Measurements from ENCODE around the gene LTBR.

Gene LTBR

GRCh38 chr12:6390084-6390799 lies 6.3 kb downstream of the LTBR start:
- Histone ChIP-seq H3K9me3 (no peaks in the 10 kb centered on the region), H3K4me1 (no peaks in the 10 kb centered on the region), H3K27me3 (no peaks in the 10 kb centered on the region), H3K36me3 (no peaks in the 10 kb centered on the region), H3K4me3 (ENCODE audit: low read depth, low read length) (no peak overlapping the region)
- DNase-seq = no peak
- TF ChIP-seq CTCF (IDR thresholded peaks at IDR 0.05; ENCODE audit: low read depth, low read length) = no peak

GRCh38 chr12:6391013-6391412 lies 7.1 kb downstream of the LTBR start:
- DNase-seq = no peak
- Histone ChIP-seq H3K36me3 (no peaks in the 10 kb centered on the region), H3K27me3 (no peaks in the 10 kb centered on the region), H3K9me3 (no peaks in the 10 kb centered on the region), H3K4me3 (ENCODE audit: low read depth, low read length) (no peak overlapping the region), H3K4me1 (no peaks in the 10 kb centered on the region)
- TF ChIP-seq CTCF (IDR thresholded peaks at IDR 0.05; ENCODE audit: low read depth, low read length) = no peak

GRCh38 chr12:6392504-6392903 lies 8.5 kb downstream of the LTBR start:
- H3K9me3 ChIP-seq = no peaks in the 10 kb centered on the region
- H3K4me1 ChIP-seq = no peaks in the 10 kb centered on the region
- H3K36me3 ChIP-seq = no peaks in the 10 kb centered on the region
- no peak for TF ChIP-seq CTCF (IDR thresholded peaks at IDR 0.05; ENCODE audit: low read depth, low read length)
- DNase-seq = no peak
- H3K4me3 ChIP-seq (ENCODE audit: low read depth, low read length) = no peak overlapping the region
- H3K27me3 ChIP-seq = no peaks in the 10 kb centered on the region

- Histone ChIP-seq H3K4me1 (no peaks in the 10 kb centered on the region), H3K27me3 (no peaks in the 10 kb centered on the region), H3K4me3 (ENCODE audit: low read depth, low read length) (no peak overlapping the region), H3K36me3 (no peaks in the 10 kb centered on the region), H3K9me3 (no peaks in the 10 kb centered on the region)
- DNase-seq = no peak
- TF ChIP-seq CTCF (IDR thresholded peaks at IDR 0.05; ENCODE audit: low read depth, low read length) = no peak
These were observed 9.1 kb downstream of the LTBR start for GRCh38 chr12:6393109-6393508.

GRCh38 chr12:6394398-6394797 lies 10.4 kb downstream of the LTBR start:
- DNase-seq = no peak
- H3K27me3 ChIP-seq = no peaks in the 10 kb centered on the region
- no peaks in the 10 kb centered on the region for H3K9me3 ChIP-seq
- no peaks in the 10 kb centered on the region for H3K36me3 ChIP-seq
- H3K4me3 ChIP-seq (ENCODE audit: low read depth, low read length) = no peak overlapping the region
- H3K4me1 ChIP-seq = no peaks in the 10 kb centered on the region
- TF ChIP-seq CTCF (IDR thresholded peaks at IDR 0.05; ENCODE audit: low read depth, low read length) = no peak

GRCh38 chr12:6396031-6396430 lies 12.1 kb downstream of the LTBR start:
- H3K4me3 ChIP-seq (ENCODE audit: low read depth, low read length) = no peak overlapping the region
- no peaks in the 10 kb centered on the region for H3K9me3 ChIP-seq
- DNase-seq = no peak
- no peak for TF ChIP-seq CTCF (IDR thresholded peaks at IDR 0.05; ENCODE audit: low read depth, low read length)
- H3K4me1 ChIP-seq = no peaks in the 10 kb centered on the region
- no peaks in the 10 kb centered on the region for H3K27me3 ChIP-seq
- no peaks in the 10 kb centered on the region for H3K36me3 ChIP-seq

Measured in BE2C (cell line).